ENCODE results near the gene MGAT5. TPM values are rescaled to one million over a fixed set of nuclear protein-coding genes. Genes with fewer than 3 reads are reported as not detected.
A peak's percentile ranks its signal among the peaks of the same experiment; 100 is the strongest.

The MGAT5 gene
- total RNA-seq, 1 experiment from 2014 or later = 22.1 TPM

DNA sequence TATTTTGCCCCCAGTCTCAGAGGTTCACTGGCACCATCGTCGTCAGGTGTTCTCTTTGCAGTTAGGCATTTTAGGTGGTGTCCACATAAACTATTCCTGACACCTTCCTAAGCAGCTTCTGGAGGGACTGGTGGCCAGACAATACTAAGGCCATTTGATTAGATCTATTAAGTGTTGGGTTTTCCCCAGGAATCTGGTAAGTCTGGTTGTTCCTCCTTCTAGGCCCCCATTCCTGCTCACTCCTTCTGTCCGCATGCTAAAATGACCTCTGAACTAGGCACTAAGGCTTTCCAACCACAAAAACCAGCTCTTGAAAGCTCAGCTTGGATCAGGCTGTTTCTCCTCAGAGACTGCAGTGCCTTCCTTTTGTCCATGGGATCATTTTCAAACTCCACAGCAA lies 100.7 kb downstream of the MGAT5 start:
- POLR2A ChIA-PET = interaction anchor here (0.6 kb wide), 1 partner anchor 1377 kb away, joined by 5 read pairs; no protein-coding TSS in a partner anchor

DNA sequence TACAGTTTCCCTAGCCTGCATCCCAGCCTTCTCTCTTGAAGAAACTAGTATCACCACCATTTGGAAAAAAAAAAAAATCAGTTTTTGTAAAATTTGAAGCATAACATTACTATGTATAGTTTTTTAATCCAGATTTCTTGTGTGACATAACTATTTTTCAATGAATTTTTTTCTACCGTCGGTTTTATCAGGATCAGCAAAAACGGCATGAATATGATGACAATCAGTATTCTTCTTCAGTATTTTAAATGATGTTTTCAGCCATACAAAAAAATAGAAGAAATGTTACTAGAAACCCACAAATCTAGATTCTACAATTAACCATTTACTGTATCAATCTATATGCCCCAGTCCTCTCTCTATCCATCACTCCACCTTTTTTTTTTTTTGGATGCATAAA lies 103.9 kb downstream of the MGAT5 start:
- Histone ChIP-seq H3K4me3 (ENCODE audit: low read depth, low read length) (no peak overlapping the region), H3K9me3 (no peaks in the 10 kb centered on the region), H3K27me3 (replicated peaks; ENCODE audit: control insufficient read depth, insufficient read depth, low read length) (no peaks in the 10 kb centered on the region), H3K36me3 (ENCODE audit: control insufficient read depth, insufficient read depth, low read length) (no peaks in the 10 kb centered on the region), H3K4me1 (0 out of 2 replicates have a peak, but pooled peaks cover 5% of the 10 kb centered on the region)
- H3K27me3 Mint-ChIP-seq (ENCODE audit: insufficient read depth, unreplicated experiment) = no peaks in the 10 kb centered on the region
- no TSS peak for BruUV-seq (replicated peaks)
- TF ChIP-seq, protein P1, sequence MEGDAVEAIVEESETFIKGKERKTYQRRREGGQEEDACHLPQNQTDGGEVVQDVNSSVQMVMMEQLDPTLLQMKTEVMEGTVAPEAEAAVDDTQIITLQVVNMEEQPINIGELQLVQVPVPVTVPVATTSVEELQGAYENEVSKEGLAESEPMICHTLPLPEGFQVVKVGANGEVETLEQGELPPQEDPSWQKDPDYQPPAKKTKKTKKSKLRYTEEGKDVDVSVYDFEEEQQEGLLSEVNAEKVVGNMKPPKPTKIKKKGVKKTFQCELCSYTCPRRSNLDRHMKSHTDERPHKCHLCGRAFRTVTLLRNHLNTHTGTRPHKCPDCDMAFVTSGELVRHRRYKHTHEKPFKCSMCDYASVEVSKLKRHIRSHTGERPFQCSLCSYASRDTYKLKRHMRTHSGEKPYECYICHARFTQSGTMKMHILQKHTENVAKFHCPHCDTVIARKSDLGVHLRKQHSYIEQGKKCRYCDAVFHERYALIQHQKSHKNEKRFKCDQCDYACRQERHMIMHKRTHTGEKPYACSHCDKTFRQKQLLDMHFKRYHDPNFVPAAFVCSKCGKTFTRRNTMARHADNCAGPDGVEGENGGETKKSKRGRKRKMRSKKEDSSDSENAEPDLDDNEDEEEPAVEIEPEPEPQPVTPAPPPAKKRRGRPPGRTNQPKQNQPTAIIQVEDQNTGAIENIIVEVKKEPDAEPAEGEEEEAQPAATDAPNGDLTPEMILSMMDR (IDR thresholded peaks at IDR 0.05; ENCODE audit: insufficient read depth in 1 of 2, low read depth in 1 of 2, low read length in 1 of 2, severe bottlenecking in 1 of 2, unreplicated experiment in 1 of 2) = no peak
- H3K27ac Mint-ChIP-seq (ENCODE audit: unreplicated experiment) = no peak overlapping the region
- peaks cover 15% of the 10 kb centered on the region for H3K4me1 Mint-ChIP-seq (ENCODE audit: low read depth, unreplicated experiment)
- intact Hi-C loops (cut with micrococcal nuclease; ENCODE audit: unreplicated experiment) = no loop called here
- CTCF ChIA-PET = no interaction called here
- H3K4me3 Mint-ChIP-seq (ENCODE audit: unreplicated experiment) = no peak overlapping the region
- H3K9me3 Mint-ChIP-seq (ENCODE audit: unreplicated experiment) = no peaks in the 10 kb centered on the region
- POLR2A ChIA-PET = no interaction called here
- DNase-seq = no peak
- H3K36me3 Mint-ChIP-seq (ENCODE audit: insufficient read depth, unreplicated experiment) = peaks cover 8% of the 10 kb centered on the region

More for the DNA sequence above, 100.7 kb downstream of the MGAT5 start:
- Histone ChIP-seq H3K4me3 (ENCODE audit: low read depth, low read length) (no peak overlapping the region), H3K4me1 (0 out of 2 replicates have a peak, but pooled peaks cover 5% of the 10 kb centered on the region), H3K9me3 (no peaks in the 10 kb centered on the region), H3K27me3 (replicated peaks; ENCODE audit: control insufficient read depth, insufficient read depth, low read length) (no peaks in the 10 kb centered on the region), H3K36me3 (ENCODE audit: control insufficient read depth, insufficient read depth, low read length) (no peaks in the 10 kb centered on the region)
- TF ChIP-seq, protein P1 (IDR thresholded peaks at IDR 0.05; ENCODE audit: insufficient read depth in 1 of 2, low read depth in 1 of 2, low read length in 1 of 2, severe bottlenecking in 1 of 2, unreplicated experiment in 1 of 2) = no peak
- H3K4me1 Mint-ChIP-seq (ENCODE audit: low read depth, unreplicated experiment) = peaks cover 15% of the 10 kb centered on the region
- no peak overlapping the region for H3K4me3 Mint-ChIP-seq (ENCODE audit: unreplicated experiment)
- H3K36me3 Mint-ChIP-seq (ENCODE audit: insufficient read depth, unreplicated experiment) = no peaks in the 10 kb centered on the region
- peak overlapping the region; percentile 57 for H3K27ac Mint-ChIP-seq (ENCODE audit: unreplicated experiment)
- intact Hi-C loops (cut with micrococcal nuclease; ENCODE audit: unreplicated experiment) = no loop called here
- H3K27me3 Mint-ChIP-seq (ENCODE audit: insufficient read depth, unreplicated experiment) = no peaks in the 10 kb centered on the region
- CTCF ChIA-PET = no interaction called here
- DNase-seq = no peak
- H3K9me3 Mint-ChIP-seq (ENCODE audit: unreplicated experiment) = no peaks in the 10 kb centered on the region
- no TSS peak for BruUV-seq (replicated peaks)

DNA sequence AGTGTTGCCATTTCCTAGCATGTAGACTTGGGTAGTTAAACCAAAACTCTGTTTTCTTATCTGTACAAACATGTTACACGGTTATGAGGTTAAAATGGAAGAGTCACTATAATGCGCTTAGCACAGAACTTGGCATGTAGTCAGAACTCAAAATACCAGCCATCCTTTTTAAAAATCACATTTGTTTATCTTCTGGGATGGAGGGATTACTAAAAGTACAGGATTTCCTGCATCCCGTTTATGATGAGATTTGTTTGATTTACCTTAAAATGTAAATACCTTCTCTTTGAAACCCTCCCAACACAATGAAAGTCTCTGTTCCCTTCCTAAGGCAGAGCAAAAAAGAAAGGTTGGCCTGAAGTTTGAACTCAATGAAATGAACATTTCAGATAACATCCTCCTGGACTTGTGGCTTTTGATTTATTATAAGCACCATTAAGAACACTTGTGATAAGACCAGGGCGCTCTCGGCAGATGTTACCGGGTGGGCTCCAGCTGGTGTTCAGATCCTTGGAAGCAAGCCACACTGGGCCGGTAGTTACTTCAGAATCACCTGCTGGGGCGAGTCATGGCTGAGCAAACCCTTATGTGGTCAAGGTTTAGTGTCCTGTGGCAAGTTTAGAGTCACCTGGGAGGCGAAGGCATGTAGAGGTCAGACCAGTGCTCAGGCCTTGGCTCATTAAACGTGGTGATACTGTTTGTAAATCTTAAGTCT lies 105.7 kb downstream of the MGAT5 start:
- no peaks in the 10 kb centered on the region for H3K27me3 ChIP-seq (replicated peaks; ENCODE audit: control insufficient read depth, insufficient read depth, low read length)
- CTCF ChIA-PET = no interaction called here
- DNase-seq = peak; percentile 24 to 47
- H3K27ac Mint-ChIP-seq (ENCODE audit: unreplicated experiment) = no peak overlapping the region
- H3K4me3 ChIP-seq (ENCODE audit: low read depth, low read length) = no peak overlapping the region
- BruUV-seq (replicated peaks) = no TSS peak
- intact Hi-C loops (cut with micrococcal nuclease; ENCODE audit: unreplicated experiment) = no loop called here
- H3K27me3 Mint-ChIP-seq (ENCODE audit: insufficient read depth, unreplicated experiment) = no peaks in the 10 kb centered on the region
- peaks cover 8% of the 10 kb centered on the region for H3K4me1 Mint-ChIP-seq (ENCODE audit: low read depth, unreplicated experiment)
- H3K4me3 Mint-ChIP-seq (ENCODE audit: unreplicated experiment) = no peak overlapping the region
- no peaks in the 10 kb centered on the region for H3K36me3 ChIP-seq (ENCODE audit: control insufficient read depth, insufficient read depth, low read length)
- POLR2A ChIA-PET = no interaction called here
- H3K9me3 ChIP-seq = no peaks in the 10 kb centered on the region
- TF ChIP-seq, protein P1 (IDR thresholded peaks at IDR 0.05; ENCODE audit: insufficient read depth in 1 of 2, low read depth in 1 of 2, low read length in 1 of 2, severe bottlenecking in 1 of 2, unreplicated experiment in 1 of 2) = no peak
- no peaks in the 10 kb centered on the region for H3K9me3 Mint-ChIP-seq (ENCODE audit: unreplicated experiment)
- 0 out of 2 replicates have a peak, but pooled peaks cover 1% of the 10 kb centered on the region for H3K4me1 ChIP-seq
- H3K36me3 Mint-ChIP-seq (ENCODE audit: insufficient read depth, unreplicated experiment) = peaks cover 10% of the 10 kb centered on the region

Measured in Caco-2 (cell line).